ENCODE data around the gene RIMS1. TPM values are rescaled to one million over a fixed set of nuclear protein-coding genes. Genes with fewer than 3 reads are reported as not detected.

The RIMS1 gene
- total RNA-seq, 5 donors from 2014 or later (not counting 1 experiment from before 2014, with no cell fraction given), result not detected

- Histone ChIP-seq H3K27me3 (replicated peaks in 1 of 2; ENCODE audit: control insufficient read depth in 2 of 2, extremely low read depth in 1 of 2, insufficient read depth in 2 of 2, low read length in 1 of 2) (peaks cover 0 to 5% of the 10 kb centered on the region in 2 experiments), H3K4me1 (ENCODE audit: control insufficient read depth in 1 of 2, extremely low read depth in 1 of 2, insufficient read depth in 2 of 2, low read length in 2 of 2) (no peaks in the 10 kb centered on the region), H3K36me3 (ENCODE audit: control insufficient read depth in 2 of 2, extremely low read depth in 1 of 2, insufficient read depth in 1 of 2, low read length in 1 of 2) (no peaks in the 10 kb centered on the region), H3K9me3 (no peaks in the 10 kb centered on the region), H3K27ac (ENCODE audit: low read length) (no peak overlapping the region), H3K4me3 (ENCODE audit: control insufficient read depth in 1 of 2, extremely low read depth in 1 of 2, low read length in 1 of 2) (no peak overlapping the region)
- no peak overlapping the region for H3K4me3 Mint-ChIP-seq
- DNase-seq, result no peak
- H3K27me3 Mint-ChIP-seq, result peaks cover 11% of the 10 kb centered on the region in 2 donors
- POLR2A ChIA-PET, result no interaction called here
- H3K36me3 Mint-ChIP-seq, result no peaks in the 10 kb centered on the region
- H3K4me1 Mint-ChIP-seq, result peaks cover 0 to 1% (median 0%) of the 10 kb centered on the region in 3 donors
- H3K9me3 Mint-ChIP-seq, result no peaks in the 10 kb centered on the region
- H3K27ac Mint-ChIP-seq, result no peak overlapping the region
- ATAC-seq (replicated peaks in 1 of 4), result no peak
- CTCF ChIA-PET, result interaction anchor here in 1 of 2 donors (0.9 to 3.1 kb wide), 3 partner anchors 8 to 715 kb away, joined by 3 to 9 read pairs (median 4); no protein-coding TSS in a partner anchor
- WGBS (ENCODE audit: insufficient coverage), result 76% methylated on average over 3 of the region's 5 CpGs
Measured at GRCh38 chr6:72418495-72418894, 532.1 kb downstream of the RIMS1 start.

DNA sequence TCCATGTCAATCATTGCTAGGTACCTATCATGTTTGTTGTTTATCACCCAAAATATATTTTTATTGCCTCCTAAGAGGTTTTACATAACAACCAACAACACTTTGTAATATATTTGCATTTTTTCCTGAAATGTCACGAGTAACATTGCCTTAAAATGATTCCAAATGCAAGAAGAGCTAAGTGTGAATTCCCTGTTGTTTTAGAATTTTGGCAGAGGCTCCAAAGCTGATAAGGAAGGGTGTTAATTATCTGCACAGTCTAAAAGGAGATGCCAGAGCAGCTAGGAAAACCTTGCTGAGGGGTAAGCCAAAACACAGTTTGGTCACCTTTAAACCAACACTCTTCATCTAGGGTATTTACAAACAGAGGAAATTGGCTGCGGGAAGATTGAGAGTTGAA, 533.6 kb downstream of the RIMS1 start:
- H3K4me3 Mint-ChIP-seq, result no peak overlapping the region
- WGBS (ENCODE audit: insufficient coverage), result no CpG with 5 or more reads among the region's 2 CpGs
- Histone ChIP-seq H3K4me1 (ENCODE audit: control insufficient read depth in 1 of 2, extremely low read depth in 1 of 2, insufficient read depth in 2 of 2, low read length in 2 of 2) (no peaks in the 10 kb centered on the region), H3K27me3 (replicated peaks in 1 of 2; ENCODE audit: control insufficient read depth in 2 of 2, extremely low read depth in 1 of 2, insufficient read depth in 2 of 2, low read length in 1 of 2) (peaks cover 0 to 5% of the 10 kb centered on the region in 2 experiments), H3K36me3 (ENCODE audit: control insufficient read depth in 2 of 2, extremely low read depth in 1 of 2, insufficient read depth in 1 of 2, low read length in 1 of 2) (no peaks in the 10 kb centered on the region), H3K9me3 (no peaks in the 10 kb centered on the region), H3K4me3 (ENCODE audit: control insufficient read depth in 1 of 2, extremely low read depth in 1 of 2, low read length in 1 of 2) (no peak overlapping the region), H3K27ac (ENCODE audit: low read length) (no peak overlapping the region)
- no peaks in the 10 kb centered on the region for H3K9me3 Mint-ChIP-seq
- ATAC-seq (replicated peaks in 1 of 4) (no peak), DNase-seq (no peak)
- H3K27ac Mint-ChIP-seq, result no peak overlapping the region
- CTCF ChIA-PET, result interaction anchor here in 1 of 2 donors (1.1 to 3.1 kb wide), 4 partner anchors 8 to 907 kb away, joined by 3 to 9 read pairs (median 3); no protein-coding TSS in a partner anchor
- peaks cover 0 to 1% (median 0%) of the 10 kb centered on the region in 3 donors for H3K4me1 Mint-ChIP-seq
- H3K27me3 Mint-ChIP-seq, result peaks cover 5 to 13% of the 10 kb centered on the region in 2 donors
- POLR2A ChIA-PET, result no interaction called here
- H3K36me3 Mint-ChIP-seq, result no peaks in the 10 kb centered on the region

DNA sequence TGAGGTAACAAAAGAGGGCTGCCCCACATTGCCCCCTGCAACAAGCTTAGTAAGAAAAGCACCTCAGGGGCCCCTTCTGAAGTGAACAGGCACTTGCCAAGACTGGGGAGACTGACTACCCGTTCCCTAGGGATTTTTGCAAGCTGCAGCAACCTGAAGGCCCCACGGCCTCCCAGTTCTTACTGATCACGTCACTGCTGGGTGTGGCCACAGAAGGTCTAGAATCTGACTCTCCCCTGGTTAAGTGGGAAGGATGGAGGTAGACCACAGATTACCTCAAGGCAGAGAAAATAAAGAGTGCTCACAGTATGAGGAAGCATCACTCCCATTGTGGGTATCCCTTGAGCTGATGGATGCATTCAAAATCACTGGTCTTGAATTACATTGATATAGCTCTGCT, 534.1 kb downstream of the RIMS1 start:
- no peak for ATAC-seq (replicated peaks in 1 of 4)
- DNase-seq, result no peak
- no peaks in the 10 kb centered on the region for H3K9me3 ChIP-seq
- no peak overlapping the region for H3K4me3 Mint-ChIP-seq
- no peaks in the 10 kb centered on the region for H3K4me1 ChIP-seq (ENCODE audit: control insufficient read depth in 1 of 2, extremely low read depth in 1 of 2, insufficient read depth in 2 of 2, low read length in 2 of 2)
- ChIA-PET POLR2A (no interaction called here), CTCF (interaction anchor here (0.6 to 3.1 kb wide), 5 partner anchors 8 to 35 kb away, joined by 3 to 9 read pairs (median 3); no protein-coding TSS in a partner anchor)
- no peak overlapping the region for H3K4me3 ChIP-seq (ENCODE audit: control insufficient read depth in 1 of 2, extremely low read depth in 1 of 2, low read length in 1 of 2)
- H3K36me3 ChIP-seq (ENCODE audit: control insufficient read depth in 2 of 2, extremely low read depth in 1 of 2, insufficient read depth in 1 of 2, low read length in 1 of 2), result no peaks in the 10 kb centered on the region
- no peaks in the 10 kb centered on the region for H3K9me3 Mint-ChIP-seq
- peaks cover 0 to 1% (median 0%) of the 10 kb centered on the region in 3 donors for H3K4me1 Mint-ChIP-seq
- peaks cover 5 to 13% of the 10 kb centered on the region in 2 donors for H3K27me3 Mint-ChIP-seq
- WGBS (ENCODE audit: insufficient coverage), result no CpG with 5 or more reads among the region's 3 CpGs
- H3K27ac ChIP-seq (ENCODE audit: low read length), result no peak overlapping the region
- no peaks in the 10 kb centered on the region for H3K36me3 Mint-ChIP-seq
- H3K27me3 ChIP-seq (replicated peaks in 1 of 2; ENCODE audit: control insufficient read depth in 2 of 2, extremely low read depth in 1 of 2, insufficient read depth in 2 of 2, low read length in 1 of 2), result peaks cover 0 to 5% of the 10 kb centered on the region in 2 experiments
- H3K27ac Mint-ChIP-seq, result no peak overlapping the region

DNA sequence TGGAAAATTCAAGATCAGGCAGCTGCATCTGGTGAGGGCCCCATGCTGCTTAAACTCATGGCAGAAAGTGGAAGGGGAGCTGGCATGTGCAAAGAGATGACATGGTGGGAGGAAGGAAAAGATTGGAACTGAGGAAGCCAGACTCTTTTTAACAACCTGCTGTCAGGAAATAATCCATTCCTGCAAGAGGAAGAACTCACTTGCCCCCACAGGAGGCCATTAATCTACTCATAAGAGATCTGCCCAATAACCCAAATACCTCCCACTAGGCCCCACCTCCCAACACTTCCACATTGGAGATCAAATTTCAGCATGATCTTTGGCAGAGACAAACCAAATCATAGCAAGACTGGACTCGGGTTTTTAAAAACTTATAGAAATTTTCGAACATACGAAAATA, 535.0 kb downstream of the RIMS1 start:
- POLR2A ChIA-PET, result no interaction called here
- CTCF ChIA-PET, result interaction anchor here (1.0 to 3.1 kb wide), 3 partner anchors 9 to 11 kb away, joined by 3 to 9 read pairs (median 3); no protein-coding TSS in a partner anchor
- H3K36me3 Mint-ChIP-seq, result no peaks in the 10 kb centered on the region

GRCh38 chr6:72422171-72422570, 535.8 kb downstream of the RIMS1 start:
- Histone ChIP-seq H3K36me3 (ENCODE audit: control insufficient read depth in 2 of 2, extremely low read depth in 1 of 2, insufficient read depth in 1 of 2, low read length in 1 of 2) (no peaks in the 10 kb centered on the region), H3K27me3 (replicated peaks in 1 of 2; ENCODE audit: control insufficient read depth in 2 of 2, extremely low read depth in 1 of 2, insufficient read depth in 2 of 2, low read length in 1 of 2) (peaks cover 0 to 5% of the 10 kb centered on the region in 2 experiments), H3K4me3 (ENCODE audit: control insufficient read depth in 1 of 2, extremely low read depth in 1 of 2, low read length in 1 of 2) (no peak overlapping the region), H3K9me3 (no peaks in the 10 kb centered on the region), H3K4me1 (ENCODE audit: control insufficient read depth in 1 of 2, extremely low read depth in 1 of 2, insufficient read depth in 2 of 2, low read length in 2 of 2) (no peaks in the 10 kb centered on the region), H3K27ac (ENCODE audit: low read length) (no peak overlapping the region)
- Mint-ChIP-seq H3K9me3 (no peaks in the 10 kb centered on the region), H3K4me3 (no peak overlapping the region), H3K27ac (no peak overlapping the region), H3K36me3 (no peaks in the 10 kb centered on the region), H3K27me3 (peaks cover 5 to 13% of the 10 kb centered on the region in 2 donors), H3K4me1 (peaks cover 0 to 1% (median 0%) of the 10 kb centered on the region in 3 donors)
- DNase-seq (no peak), ATAC-seq (replicated peaks in 1 of 4) (no peak)
- WGBS (ENCODE audit: insufficient coverage), result 100% methylated on average over 1 of the region's 1 CpG
- POLR2A ChIA-PET, result no interaction called here
- CTCF ChIA-PET, result interaction anchor here (0.6 to 2.4 kb wide), 5 partner anchors 9 to 1228 kb away, joined by 3 to 12 read pairs (median 5); no protein-coding TSS in a partner anchor

More for the DNA sequence above, 535.0 kb downstream of the RIMS1 start:
- WGBS (ENCODE audit: insufficient coverage), result no CpG with 5 or more reads among the region's 3 CpGs
- peaks cover 5 to 13% of the 10 kb centered on the region in 2 donors for H3K27me3 Mint-ChIP-seq
- no peaks in the 10 kb centered on the region for H3K36me3 ChIP-seq (ENCODE audit: control insufficient read depth in 2 of 2, extremely low read depth in 1 of 2, insufficient read depth in 1 of 2, low read length in 1 of 2)
- no peak overlapping the region for H3K27ac Mint-ChIP-seq
- H3K27ac ChIP-seq (ENCODE audit: low read length), result no peak overlapping the region
- peaks cover 0 to 5% of the 10 kb centered on the region in 2 experiments for H3K27me3 ChIP-seq (replicated peaks in 1 of 2; ENCODE audit: control insufficient read depth in 2 of 2, extremely low read depth in 1 of 2, insufficient read depth in 2 of 2, low read length in 1 of 2)
- no peak for ATAC-seq (replicated peaks in 1 of 4)
- H3K4me3 ChIP-seq (ENCODE audit: control insufficient read depth in 1 of 2, extremely low read depth in 1 of 2, low read length in 1 of 2), result no peak overlapping the region
- peaks cover 0 to 1% (median 0%) of the 10 kb centered on the region in 3 donors for H3K4me1 Mint-ChIP-seq
- no peaks in the 10 kb centered on the region for H3K9me3 ChIP-seq
- no peaks in the 10 kb centered on the region for H3K4me1 ChIP-seq (ENCODE audit: control insufficient read depth in 1 of 2, extremely low read depth in 1 of 2, insufficient read depth in 2 of 2, low read length in 2 of 2)
- no peak for DNase-seq
- no peaks in the 10 kb centered on the region for H3K9me3 Mint-ChIP-seq
- H3K4me3 Mint-ChIP-seq, result no peak overlapping the region

GRCh38 chr6:72424476-72424875, 538.1 kb downstream of the RIMS1 start:
- Histone ChIP-seq H3K27ac (ENCODE audit: low read length) (no peak overlapping the region), H3K4me1 (ENCODE audit: control insufficient read depth in 1 of 2, extremely low read depth in 1 of 2, insufficient read depth in 2 of 2, low read length in 2 of 2) (no peaks in the 10 kb centered on the region), H3K4me3 (ENCODE audit: control insufficient read depth in 1 of 2, extremely low read depth in 1 of 2, low read length in 1 of 2) (no peak overlapping the region), H3K36me3 (ENCODE audit: control insufficient read depth in 2 of 2, extremely low read depth in 1 of 2, insufficient read depth in 1 of 2, low read length in 1 of 2) (no peaks in the 10 kb centered on the region), H3K9me3 (no peaks in the 10 kb centered on the region), H3K27me3 (replicated peaks in 1 of 2; ENCODE audit: control insufficient read depth in 2 of 2, extremely low read depth in 1 of 2, insufficient read depth in 2 of 2, low read length in 1 of 2) (no peaks in the 10 kb centered on the region)
- WGBS (ENCODE audit: insufficient coverage), result no CpG with 5 or more reads among the region's 1 CpG
- ChIA-PET CTCF (interaction anchor here (0.5 to 2.4 kb wide), 5 partner anchors 12 to 831 kb away, joined by 3 to 12 read pairs (median 3); no protein-coding TSS in a partner anchor), POLR2A (interaction anchor here in 1 of 2 donors (0.6 kb wide), 1 partner anchor 1088 kb away, joined by 3 read pairs; no protein-coding TSS in a partner anchor)
- DNase-seq (no peak), ATAC-seq (replicated peaks in 1 of 4) (no peak)
- Mint-ChIP-seq H3K27ac (no peak overlapping the region), H3K4me1 (peaks cover 0 to 1% (median 0%) of the 10 kb centered on the region in 3 donors), H3K4me3 (no peak overlapping the region), H3K36me3 (no peaks in the 10 kb centered on the region), H3K27me3 (peaks cover 5 to 11% of the 10 kb centered on the region in 2 donors), H3K9me3 (no peaks in the 10 kb centered on the region)

All from T-cell (primary cell).